ENCODE data around the gene PRICKLE3.
"Not testable (repeated sequence)": the region's sequence is repeated elsewhere in the genome, so short reads cannot be mapped to it uniquely, and the experiment has no call there.

PRICKLE3 gene

DNA sequence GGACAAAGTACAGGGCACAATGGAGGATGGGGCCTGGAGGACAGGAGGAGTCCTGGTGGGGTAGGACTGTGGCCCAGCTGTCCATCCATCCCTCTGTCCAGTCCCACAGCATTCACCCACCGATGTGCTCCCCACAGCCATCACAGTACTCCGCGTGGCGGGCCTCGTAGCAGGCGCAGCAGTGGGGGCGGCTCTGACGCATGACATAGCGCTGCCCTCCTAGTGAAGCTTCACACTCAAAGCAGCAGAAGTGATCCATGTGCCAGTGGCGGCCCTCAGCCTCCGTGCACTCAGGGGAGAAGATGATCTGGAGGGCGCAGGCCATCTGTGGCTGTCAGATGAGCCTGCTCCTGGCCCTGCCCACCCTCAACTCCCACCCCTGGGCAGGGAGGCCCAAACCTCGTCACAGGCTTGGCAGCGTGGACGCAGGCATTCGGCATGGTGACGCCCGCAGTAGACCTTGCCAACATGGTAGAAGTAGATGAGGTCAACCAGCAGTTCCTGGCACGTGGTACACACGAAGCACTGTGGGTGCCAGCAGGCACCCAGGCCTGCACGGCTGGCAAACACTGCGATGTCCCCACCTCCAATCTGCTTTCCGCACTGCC, 8.2 kb downstream of the PRICKLE3 start:
- no peak for DNase-seq

DNA sequence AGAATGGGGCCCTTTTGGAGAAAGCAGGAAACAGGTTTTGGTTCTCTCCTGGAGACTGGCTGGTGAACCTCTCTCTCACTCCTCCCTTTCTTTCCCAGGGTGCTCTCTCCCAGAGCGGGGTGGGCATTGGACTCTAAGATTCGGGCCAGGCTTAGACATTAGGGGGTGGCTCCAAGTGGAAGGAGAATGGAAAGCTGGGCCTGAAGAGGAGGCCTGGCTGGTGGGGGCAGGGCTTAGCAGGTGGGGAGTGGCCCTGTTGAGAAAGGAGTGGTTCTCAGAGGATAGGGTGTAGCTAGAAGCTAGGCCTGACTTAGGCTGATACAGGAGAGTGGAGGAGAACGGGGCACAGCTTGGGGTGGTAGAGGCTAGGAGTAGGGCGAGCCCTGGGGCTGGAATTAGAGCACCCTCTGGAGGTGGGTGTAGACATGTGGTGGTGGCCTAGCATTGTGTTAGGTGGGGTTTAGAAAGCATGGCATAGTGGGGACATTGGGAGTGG, 8.8 kb downstream of the PRICKLE3 start:
- DNase-seq = peak in 1 of 2 experiments; percentile 2

DNA sequence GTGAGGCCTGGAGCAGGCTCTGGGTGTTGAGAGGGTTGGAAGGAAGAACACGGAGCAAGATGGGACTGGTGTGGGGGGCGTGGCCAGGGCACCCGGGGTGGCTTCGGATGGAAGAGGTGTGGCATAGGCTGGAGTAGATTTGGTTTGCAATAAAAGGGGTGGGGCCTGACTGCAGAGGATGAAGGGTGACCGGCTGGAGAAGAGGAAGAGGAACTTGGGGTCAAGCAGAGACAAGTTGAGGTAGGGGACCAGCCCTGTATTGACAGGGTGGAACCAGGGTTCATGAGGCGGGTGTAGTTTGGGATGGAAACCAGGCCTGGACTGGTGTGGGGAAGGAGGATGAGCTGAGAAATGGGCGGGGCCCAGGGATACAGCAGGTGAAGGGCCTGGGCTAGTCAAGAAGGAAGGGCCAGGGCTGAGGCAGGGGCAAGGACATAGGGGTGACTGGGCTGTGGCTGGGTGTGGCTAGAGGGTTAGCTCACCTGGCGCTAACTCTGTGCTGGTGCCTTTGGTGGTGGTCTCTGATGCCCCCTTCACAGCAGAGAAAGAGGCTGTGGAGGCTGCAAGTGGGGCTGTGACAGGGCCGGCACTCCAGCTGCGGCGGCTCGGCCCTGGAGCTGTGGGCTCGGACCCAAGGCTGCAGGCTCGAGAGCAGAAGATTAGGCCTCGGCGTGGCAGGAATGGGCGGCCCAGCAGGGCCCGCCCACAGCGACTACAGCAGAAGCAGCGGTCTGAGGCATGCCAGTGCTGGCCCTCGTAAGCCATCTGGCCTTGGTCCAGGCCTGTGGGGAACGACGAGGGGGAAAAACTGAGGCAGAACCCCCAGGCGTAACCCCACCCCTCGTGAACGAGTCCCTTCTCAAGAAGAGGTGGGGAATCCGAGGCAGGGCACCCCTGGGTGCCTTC, 9.5 kb downstream of the PRICKLE3 start:
- DNase-seq = peak in 1 of 2 experiments; percentile 17

DNA sequence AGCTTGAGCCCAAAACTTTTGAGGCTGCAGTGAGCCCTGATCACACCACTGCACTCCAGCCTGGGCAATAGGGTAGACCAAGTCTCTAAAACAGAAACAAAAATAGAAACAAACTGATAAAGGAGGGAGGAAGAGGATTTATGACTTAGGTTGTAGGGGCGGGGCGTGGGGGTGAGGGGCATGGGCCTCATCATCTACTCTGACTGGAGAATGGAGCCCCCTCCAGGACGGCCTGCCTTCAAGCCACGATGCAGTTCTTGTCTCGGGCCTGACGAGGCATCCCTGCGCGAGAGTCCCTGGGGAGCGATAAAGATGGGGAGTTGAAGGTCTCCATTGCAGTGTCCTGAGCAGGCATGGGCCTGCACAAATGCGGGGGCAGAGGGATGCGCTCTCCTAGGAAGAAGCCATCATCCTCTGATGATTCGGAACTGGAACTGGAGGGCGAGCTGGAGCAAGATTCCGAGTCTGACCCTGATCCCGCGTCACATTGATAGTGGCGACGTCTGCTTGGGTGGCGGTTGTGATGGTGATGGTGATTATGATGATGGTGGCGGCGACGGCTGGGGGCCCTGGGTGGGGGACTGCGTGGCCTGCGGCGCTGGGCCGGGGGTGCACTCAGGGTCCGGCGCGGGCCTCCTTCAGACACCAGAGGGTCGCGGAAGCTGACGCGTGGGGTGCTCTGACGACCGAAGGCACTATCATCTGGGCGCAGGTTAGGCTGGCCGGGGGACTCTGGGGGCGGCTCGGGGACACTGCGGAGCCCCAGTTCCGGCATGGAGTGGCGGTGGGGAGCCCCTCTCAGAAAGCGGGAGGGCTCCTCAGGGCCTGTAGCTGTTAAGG, 10.5 kb downstream of the PRICKLE3 start:
- no peak for DNase-seq

DNA sequence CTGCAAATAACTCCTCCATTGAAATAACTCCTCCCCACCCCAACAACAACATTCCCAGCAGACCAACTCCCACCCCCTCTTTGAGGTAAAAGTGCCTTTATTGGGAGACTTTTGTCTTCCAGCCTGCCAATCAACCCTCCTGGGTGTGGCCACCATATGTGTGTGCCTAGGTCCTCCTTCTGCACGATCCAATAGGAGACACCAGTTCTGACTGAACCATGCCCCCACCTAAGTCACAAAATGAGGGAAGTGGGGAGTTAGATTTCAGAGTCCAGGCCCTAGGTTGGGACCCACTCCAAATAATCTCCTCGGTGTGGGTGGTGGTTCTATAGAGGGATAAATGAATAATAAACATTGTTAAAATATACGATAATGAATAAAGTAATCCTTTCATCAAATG, 11.4 kb downstream of the PRICKLE3 start:
- no peak for DNase-seq

DNA sequence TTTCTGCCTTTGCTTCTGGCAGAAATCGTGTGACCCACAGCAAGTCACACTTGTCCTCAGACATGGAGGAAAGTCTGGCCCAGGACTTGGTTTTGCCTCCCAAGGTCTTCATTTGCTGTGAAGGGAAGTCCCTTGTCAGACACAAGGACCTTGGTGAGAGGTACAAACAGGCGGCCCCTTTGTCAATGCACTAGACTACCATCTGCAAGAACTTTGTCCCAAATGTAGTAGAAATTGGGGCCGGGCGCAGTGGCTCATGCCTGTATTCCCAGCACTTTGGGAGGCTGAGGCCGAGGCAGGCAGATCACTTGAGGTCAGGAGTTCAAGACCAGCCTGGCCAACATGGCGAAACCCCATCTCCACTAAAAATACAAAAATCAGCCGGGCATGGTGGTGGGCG, 12.6 kb downstream of the PRICKLE3 start:
- not testable (repeated sequence) for DNase-seq

DNA sequence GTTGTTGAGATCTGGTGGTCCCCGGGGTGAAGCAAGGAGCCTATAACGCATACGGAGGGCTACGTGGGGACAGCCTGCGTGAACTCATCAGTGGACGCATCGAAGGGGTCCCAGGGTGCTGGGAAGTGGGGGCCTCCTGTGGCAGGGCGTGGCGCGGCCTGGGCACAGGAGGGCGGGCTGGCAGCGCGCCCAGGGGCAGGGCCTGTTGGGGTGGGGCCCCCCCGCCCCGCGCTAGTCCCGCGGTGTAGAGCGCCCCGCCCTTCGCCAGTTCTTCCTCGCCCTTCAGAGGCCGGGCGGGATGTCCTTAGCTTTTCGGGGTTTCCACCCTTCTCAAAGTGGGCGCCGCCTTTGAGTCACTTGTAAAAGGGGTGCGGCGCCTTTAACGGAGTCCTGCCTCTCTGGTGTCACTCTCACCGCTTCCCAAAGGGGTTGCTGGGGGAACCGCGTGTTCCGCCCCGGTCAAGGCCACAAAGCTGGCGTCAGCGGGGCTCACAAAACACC, 13.8 kb downstream of the PRICKLE3 start:
- DNase-seq = peak; percentile 14 to 31

DNA sequence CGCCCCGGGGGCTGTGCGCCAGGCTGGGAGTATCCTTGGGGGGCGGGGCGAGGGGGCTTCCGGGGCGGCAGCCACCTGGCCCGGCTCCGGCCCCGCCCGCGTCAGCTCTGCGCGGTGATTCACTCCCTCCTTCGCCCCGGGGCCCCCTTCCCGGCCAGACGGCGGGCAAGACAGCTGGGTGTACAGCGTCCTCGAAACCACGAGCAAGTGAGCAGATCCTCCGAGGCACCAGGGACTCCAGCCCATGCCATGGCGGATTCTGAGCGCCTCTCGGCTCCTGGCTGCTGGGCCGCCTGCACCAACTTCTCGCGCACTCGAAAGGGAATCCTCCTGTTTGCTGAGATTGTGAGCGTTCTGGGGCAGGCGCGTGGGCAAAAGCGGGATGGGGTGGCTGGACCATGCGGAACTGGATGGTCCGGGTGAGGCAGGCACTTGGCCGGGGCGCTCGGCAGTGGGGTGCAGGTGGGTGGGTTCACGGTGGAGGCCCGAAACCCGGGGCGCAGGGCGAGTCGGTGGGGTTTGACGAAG, 14.4 kb downstream of the PRICKLE3 start, which contains the start of gene PLP2:
Gene PLP2 (plus strand): TSS at position 147 of the 528 bp plus-strand sequence. CDS start 103 bp downstream, at position 250.
- DNase-seq = peak in 1 of 2 experiments; percentile 14

DNA sequence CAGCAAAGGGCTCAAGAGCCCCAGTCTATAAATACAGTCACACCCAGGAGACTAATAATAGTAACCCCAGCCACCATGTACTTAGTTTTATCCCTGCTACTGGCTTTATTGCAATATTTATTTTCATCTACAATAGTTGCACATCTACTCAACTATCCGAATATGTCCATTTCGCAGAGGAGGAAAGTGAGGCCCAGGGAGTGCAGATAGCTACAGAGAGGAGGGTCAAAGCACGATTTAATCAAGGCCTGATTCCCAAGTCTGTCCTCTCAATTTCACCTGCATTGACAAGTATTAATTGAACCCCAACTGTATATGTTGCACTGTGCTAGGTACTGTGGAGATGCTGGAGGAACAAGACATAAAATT, 18.4 kb downstream of the PRICKLE3 start:
- no peak for DNase-seq

DNA sequence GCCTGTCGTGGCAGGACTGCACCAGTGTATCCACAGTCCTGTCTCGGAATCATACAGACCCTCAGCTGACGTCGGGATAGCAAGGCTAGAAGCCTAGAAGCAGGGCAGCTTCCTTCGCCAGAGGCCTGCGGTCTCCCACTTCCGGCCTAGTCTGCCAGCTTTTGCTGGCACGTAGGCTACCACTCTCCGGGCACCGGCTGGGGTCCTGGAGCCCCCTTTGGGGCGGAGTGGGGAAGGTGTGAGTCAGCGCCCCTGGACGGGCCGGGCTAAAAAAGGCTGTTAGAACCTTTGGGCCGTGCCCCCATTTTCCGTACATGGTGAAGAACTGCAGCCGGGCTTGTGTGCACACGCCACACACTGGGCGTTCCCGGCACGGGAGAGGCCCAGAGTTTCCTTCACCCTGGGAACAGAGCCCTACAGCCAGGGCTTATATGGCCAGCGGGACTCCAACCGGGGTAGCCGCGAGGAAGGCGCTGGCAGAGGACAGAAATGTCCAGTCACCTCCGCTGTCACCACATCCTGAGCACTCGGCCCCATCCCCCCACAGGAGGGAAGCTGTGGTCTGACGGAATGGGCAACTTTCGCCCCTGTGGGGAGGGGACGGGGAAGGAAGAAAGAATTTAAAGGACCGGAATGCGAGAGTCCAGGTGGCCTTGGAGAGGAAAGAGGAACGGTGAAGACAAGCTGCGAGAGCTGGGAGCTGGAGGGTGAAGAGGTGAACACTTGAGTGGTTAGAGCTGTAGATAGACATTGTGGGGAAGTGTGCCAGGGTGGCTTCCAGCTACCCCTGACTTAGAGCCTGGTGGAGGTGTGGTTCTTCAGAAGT, 19.0 kb downstream of the PRICKLE3 start:
- peak; percentile 48 to 67 for DNase-seq

DNA sequence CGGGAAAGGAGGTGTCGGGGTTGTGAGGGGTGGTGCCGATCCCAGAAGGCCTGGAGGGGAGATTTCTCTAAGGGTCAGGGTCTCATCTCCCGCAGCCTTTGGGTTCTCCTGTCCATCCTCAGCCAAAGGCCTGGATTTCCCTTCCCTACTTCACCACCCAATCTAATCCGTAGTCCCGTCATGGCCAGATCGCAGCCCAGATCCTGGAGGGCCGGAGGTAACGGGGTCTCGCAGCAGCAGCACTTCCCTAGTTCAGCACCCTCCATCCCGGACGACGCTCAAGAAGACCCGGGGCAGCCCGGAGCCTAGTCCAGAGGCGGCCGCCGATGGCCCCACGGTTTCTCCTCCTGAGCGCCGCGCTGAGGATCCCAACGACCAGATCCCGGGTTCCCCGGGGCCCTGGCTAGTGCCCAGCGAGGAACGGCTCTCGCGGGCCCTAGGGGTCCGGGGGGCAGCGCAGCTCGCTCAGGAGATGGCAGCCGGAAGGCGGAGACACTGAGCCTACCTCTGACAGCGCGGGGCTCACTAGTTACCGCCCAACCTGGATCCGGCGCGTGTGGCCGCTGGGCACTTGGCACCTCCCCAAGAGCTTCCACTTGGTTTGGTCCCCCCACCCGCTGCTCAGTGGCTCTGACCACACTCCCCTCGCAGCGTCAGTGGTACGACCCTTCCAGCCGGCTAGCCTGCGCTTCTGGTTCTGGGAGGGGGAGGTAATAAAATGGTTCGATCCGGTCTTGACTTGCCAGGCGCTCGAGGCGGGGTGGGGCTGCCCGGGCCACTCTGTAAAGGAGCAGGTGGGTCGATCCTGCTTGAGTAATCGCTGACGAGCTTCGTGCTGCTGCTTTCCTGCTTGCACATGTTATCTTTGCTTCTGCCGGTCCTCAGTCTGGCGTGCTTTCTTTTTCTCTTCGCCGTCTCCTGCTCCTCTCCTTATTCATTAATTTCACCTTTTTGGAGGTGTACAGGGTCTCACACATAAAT, 20.0 kb downstream of the PRICKLE3 start:
- peak; percentile 65 to 79 for DNase-seq

DNA sequence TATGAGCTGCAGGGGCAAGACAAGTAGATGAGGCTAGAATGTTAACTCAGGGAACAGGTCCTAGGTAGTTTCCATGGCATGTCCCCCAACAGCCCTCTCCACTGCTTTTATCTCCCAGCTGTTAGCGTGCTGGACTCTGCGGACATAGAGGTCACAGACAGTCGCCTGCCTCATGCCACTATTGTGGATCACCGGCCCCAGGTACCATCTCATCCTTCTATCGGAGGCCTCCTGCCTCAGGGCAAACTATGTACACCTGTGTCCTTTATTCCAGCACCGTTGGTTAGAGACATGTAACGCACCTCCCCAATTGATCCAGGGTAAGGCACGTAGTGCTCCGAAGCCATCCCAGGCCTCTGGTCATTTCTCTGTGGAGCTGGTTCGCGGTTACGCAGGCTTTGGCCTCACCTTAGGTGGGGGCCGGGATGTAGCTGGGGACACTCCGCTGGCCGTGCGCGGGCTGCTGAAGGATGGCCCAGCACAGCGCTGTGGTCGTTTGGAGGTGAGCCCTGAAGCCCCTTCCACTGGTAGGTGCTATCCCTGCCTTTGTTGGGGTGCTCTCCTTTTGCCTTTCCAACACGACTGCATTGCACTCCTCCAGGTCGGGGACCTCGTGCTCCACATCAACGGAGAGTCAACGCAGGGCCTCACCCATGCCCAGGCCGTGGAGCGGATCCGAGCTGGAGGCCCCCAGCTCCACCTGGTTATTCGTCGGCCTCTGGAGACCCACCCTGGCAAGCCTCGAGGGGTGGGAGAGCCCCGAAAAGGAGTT, 21.4 kb downstream of the PRICKLE3 start:
- no peak for DNase-seq

DNA sequence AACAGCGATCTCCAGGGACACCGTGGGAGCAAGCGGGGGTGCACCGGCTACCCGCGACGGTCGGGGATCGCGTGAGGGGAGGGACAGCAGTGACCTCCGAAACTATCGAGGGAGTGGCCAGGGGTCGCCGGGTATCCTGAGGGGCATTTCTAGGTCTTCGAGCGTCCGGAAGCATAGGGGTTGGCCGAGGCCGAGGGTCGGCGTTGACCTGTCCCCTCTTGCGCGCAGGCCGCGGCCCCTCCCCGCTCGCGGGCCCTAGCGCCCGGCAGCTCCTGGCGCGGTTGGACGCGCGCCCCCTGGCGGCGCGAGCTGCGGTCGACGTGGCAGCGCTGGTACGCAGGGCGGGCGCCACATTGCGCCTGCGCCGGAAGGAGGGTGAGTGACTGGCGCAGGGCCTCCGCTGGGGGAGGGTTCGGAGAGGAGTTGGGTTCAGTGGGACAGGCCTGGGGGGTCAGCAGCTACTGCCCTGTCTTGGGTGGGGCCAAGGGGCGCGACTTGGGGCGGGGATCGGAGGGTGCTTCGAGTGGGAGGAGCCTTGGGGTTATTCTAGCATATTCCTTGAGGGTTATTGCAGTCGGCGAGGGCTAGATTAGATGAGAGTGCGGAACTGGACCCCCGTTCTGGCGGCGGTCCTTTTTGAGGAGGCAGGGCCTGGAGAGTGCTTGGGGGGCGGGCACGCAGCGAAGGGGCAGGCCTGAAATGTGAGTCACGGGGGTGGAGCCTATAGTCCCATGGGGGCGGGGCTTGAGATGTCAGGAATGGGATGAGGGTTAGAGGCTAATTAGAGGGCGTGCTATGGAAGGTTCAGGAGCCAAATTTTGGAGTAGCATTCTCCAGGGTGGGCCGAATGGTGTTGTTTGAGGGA, 22.4 kb downstream of the PRICKLE3 start:
- DNase-seq = peak; percentile 13 to 52

DNA sequence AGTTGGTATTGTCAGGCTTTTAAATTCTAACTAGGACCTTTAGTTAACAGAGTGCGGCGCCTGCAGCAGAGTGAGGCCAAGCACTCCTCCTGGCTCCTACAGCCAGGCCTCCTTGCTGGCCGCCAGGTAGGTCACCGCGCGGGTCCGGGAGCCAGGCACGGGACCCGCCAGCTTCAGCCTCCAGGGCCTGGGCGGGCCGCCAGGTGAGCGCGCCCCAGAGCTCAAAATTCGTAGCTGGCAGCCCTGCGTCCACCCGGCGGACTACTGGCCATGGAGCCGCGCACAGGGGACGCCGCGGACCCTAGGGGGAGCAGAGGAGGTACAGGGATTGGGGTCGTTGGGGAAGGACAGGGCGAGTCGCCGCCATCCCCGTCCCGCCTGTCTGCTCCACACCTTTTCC, 23.6 kb downstream of the PRICKLE3 start, which contains the start of gene MAGIX:
Gene MAGIX (plus strand): TSS at position 139 of the 400 bp plus-strand sequence. CDS start 132 bp downstream, at position 271.
- no peak for DNase-seq

DNA sequence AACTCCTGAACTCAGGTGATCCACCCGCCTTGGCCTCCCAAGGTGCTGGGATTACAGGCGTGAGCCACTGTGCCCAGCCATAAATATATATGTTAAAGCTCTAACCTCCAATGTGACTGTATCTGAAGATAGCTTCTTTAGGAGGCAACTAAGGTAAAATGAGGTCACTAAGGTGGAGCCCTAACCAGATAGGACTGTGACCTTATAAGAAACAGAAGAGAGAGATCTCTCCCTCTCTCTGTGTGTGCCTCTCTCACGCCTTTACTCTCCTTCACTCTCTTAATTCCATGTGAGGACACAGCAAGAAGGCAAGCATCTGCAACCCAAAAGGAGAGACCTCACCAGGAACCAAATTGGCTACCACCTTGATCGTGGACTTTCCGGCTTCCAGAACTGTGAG, 24.5 kb downstream of the PRICKLE3 start:
- DNase-seq = no peak

DNA sequence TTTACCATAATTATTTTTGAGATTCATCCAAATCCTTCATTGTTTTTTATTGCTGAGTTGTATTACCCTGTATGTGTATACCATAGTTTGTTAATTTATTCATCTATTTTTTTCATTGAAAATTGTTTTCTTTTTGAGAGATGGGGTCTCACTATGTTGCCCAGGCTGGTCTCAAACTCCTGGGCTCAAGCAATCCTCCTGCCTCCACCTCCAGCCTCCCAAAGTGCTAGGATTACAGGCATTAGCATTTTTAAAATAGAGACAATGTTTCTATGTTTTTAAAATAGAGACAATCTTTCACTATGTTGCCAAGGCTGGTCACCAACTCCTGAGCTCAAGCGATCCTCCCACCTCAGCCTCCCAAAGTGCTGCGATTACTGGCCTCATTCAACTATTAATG, 25.3 kb downstream of the PRICKLE3 start:
- no peak for DNase-seq

DNA sequence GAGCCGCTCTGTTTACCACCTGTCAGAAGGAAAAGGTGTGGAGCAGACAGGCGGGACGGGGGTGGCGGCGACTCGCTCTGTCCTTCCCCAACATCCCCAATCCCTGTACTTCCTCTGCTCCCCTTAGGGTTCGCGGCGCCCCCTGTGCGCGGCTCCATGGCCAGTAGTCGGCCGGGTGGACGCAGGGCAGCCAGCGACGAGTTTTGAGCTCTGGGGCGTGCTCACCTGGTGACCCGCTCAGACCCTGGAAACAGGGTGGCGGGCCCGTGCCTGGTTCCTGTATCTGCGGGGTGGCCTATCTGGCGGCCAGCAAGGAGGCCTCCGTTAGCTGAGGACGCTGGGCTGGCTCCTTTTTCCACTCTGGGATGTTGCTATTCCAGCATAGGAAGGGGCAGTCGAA, 29.0 kb downstream of the PRICKLE3 start:
- no peak for DNase-seq
